ENCODE measurements around the gene DAGLA.
A peak's percentile ranks its signal among the peaks of the same experiment; 100 is the strongest.

The DAGLA gene

GRCh38 chr11:61734767-61735166 is 54.6 kb downstream of the DAGLA start:
- peaks cover 0 to 3% of the 10 kb centered on the region in 2 donors for H3K4me1 ChIP-seq (ENCODE audit: control insufficient read depth in 2 of 2, insufficient read depth in 2 of 2, low read length in 2 of 2)
- H3K36me3 ChIP-seq (ENCODE audit: control insufficient read depth in 2 of 2, insufficient read depth in 2 of 2, low read length in 2 of 2) = peaks cover 12 to 21% of the 10 kb centered on the region in 2 donors
- no peaks in the 10 kb centered on the region for H3K27me3 ChIP-seq (ENCODE audit: control insufficient read depth in 2 of 2, insufficient read depth in 2 of 2, low read length in 2 of 2)
- H3K9ac ChIP-seq (ENCODE audit: low read depth in 1 of 2, low read length in 2 of 2) = no peak overlapping the region
- H3K9me3 ChIP-seq (ENCODE audit: control insufficient read depth in 2 of 2, low read length in 2 of 2) = no peaks in the 10 kb centered on the region
- H3K27ac ChIP-seq (ENCODE audit: low read depth in 2 of 2, low read length in 2 of 2) = no peak overlapping the region
- H3K4me3 ChIP-seq (ENCODE audit: low read length in 2 of 2) = no peak overlapping the region

GRCh38 chr11:61735391-61735790 is 55.2 kb downstream of the DAGLA start:
- H3K4me3 ChIP-seq (ENCODE audit: low read length in 2 of 2) = no peak overlapping the region
- H3K27me3 ChIP-seq (ENCODE audit: control insufficient read depth in 2 of 2, insufficient read depth in 2 of 2, low read length in 2 of 2) = no peaks in the 10 kb centered on the region
- no peaks in the 10 kb centered on the region for H3K9me3 ChIP-seq (ENCODE audit: control insufficient read depth in 2 of 2, low read length in 2 of 2)
- peaks cover 12 to 23% of the 10 kb centered on the region in 2 donors for H3K36me3 ChIP-seq (ENCODE audit: control insufficient read depth in 2 of 2, insufficient read depth in 2 of 2, low read length in 2 of 2)
- H3K27ac ChIP-seq (ENCODE audit: low read depth in 2 of 2, low read length in 2 of 2) = no peak overlapping the region
- H3K4me1 ChIP-seq (ENCODE audit: control insufficient read depth in 2 of 2, insufficient read depth in 2 of 2, low read length in 2 of 2) = peaks cover 0 to 3% of the 10 kb centered on the region in 2 donors
- H3K9ac ChIP-seq (ENCODE audit: low read depth in 1 of 2, low read length in 2 of 2) = no peak overlapping the region

- Histone ChIP-seq H3K27ac (ENCODE audit: low read depth in 2 of 2, low read length in 2 of 2) (no peak overlapping the region), H3K9me3 (ENCODE audit: control insufficient read depth in 2 of 2, low read length in 2 of 2) (no peaks in the 10 kb centered on the region), H3K4me3 (ENCODE audit: low read length in 2 of 2) (no peak overlapping the region), H3K36me3 (ENCODE audit: control insufficient read depth in 2 of 2, insufficient read depth in 2 of 2, low read length in 2 of 2) (peaks cover 15 to 25% of the 10 kb centered on the region in 2 donors), H3K9ac (ENCODE audit: low read depth in 1 of 2, low read length in 2 of 2) (no peak overlapping the region), H3K4me1 (ENCODE audit: control insufficient read depth in 2 of 2, insufficient read depth in 2 of 2, low read length in 2 of 2) (peaks cover 0 to 3% of the 10 kb centered on the region in 2 donors), H3K27me3 (ENCODE audit: control insufficient read depth in 2 of 2, insufficient read depth in 2 of 2, low read length in 2 of 2) (no peaks in the 10 kb centered on the region)
Measured at GRCh38 chr11:61736310-61736709, 56.1 kb downstream of the DAGLA start.

- no peaks in the 10 kb centered on the region for H3K27me3 ChIP-seq (ENCODE audit: control insufficient read depth in 2 of 2, insufficient read depth in 2 of 2, low read length in 2 of 2)
- no peak overlapping the region for H3K9ac ChIP-seq (ENCODE audit: low read depth in 1 of 2, low read length in 2 of 2)
- H3K27ac ChIP-seq (ENCODE audit: low read depth in 2 of 2, low read length in 2 of 2) = no peak overlapping the region
- peaks cover 3 to 4% of the 10 kb centered on the region in 2 donors for H3K4me1 ChIP-seq (ENCODE audit: control insufficient read depth in 2 of 2, insufficient read depth in 2 of 2, low read length in 2 of 2)
- no peak overlapping the region for H3K4me3 ChIP-seq (ENCODE audit: low read length in 2 of 2)
- H3K9me3 ChIP-seq (ENCODE audit: control insufficient read depth in 2 of 2, low read length in 2 of 2) = no peaks in the 10 kb centered on the region
- peaks cover 15 to 29% of the 10 kb centered on the region in 2 donors for H3K36me3 ChIP-seq (ENCODE audit: control insufficient read depth in 2 of 2, insufficient read depth in 2 of 2, low read length in 2 of 2)
Measured at GRCh38 chr11:61737131-61737530, 56.9 kb downstream of the DAGLA start.

GRCh38 chr11:61737636-61738386 is 57.6 kb downstream of the DAGLA start:
- Histone ChIP-seq H3K36me3 (ENCODE audit: control insufficient read depth in 2 of 2, insufficient read depth in 2 of 2, low read length in 2 of 2) (peaks cover 15 to 30% of the 10 kb centered on the region in 2 donors), H3K4me3 (ENCODE audit: low read length in 2 of 2) (no peak overlapping the region), H3K9me3 (ENCODE audit: control insufficient read depth in 2 of 2, low read length in 2 of 2) (no peaks in the 10 kb centered on the region), H3K27me3 (ENCODE audit: control insufficient read depth in 2 of 2, insufficient read depth in 2 of 2, low read length in 2 of 2) (no peaks in the 10 kb centered on the region), H3K9ac (ENCODE audit: low read depth in 1 of 2, low read length in 2 of 2) (no peak overlapping the region), H3K27ac (ENCODE audit: low read depth in 2 of 2, low read length in 2 of 2) (no peak overlapping the region), H3K4me1 (ENCODE audit: control insufficient read depth in 2 of 2, insufficient read depth in 2 of 2, low read length in 2 of 2) (peaks cover 7% of the 10 kb centered on the region in 2 donors)

- no peak overlapping the region for H3K27ac ChIP-seq (ENCODE audit: low read depth in 2 of 2, low read length in 2 of 2)
- H3K4me1 ChIP-seq (ENCODE audit: control insufficient read depth in 2 of 2, insufficient read depth in 2 of 2, low read length in 2 of 2) = peaks cover 4 to 7% of the 10 kb centered on the region in 2 donors
- peaks cover 15 to 30% of the 10 kb centered on the region in 2 donors for H3K36me3 ChIP-seq (ENCODE audit: control insufficient read depth in 2 of 2, insufficient read depth in 2 of 2, low read length in 2 of 2)
- H3K27me3 ChIP-seq (ENCODE audit: control insufficient read depth in 2 of 2, insufficient read depth in 2 of 2, low read length in 2 of 2) = no peaks in the 10 kb centered on the region
- H3K9ac ChIP-seq (ENCODE audit: low read depth in 1 of 2, low read length in 2 of 2) = no peak overlapping the region
- H3K9me3 ChIP-seq (ENCODE audit: control insufficient read depth in 2 of 2, low read length in 2 of 2) = no peaks in the 10 kb centered on the region
- H3K4me3 ChIP-seq (ENCODE audit: low read length in 2 of 2) = no peak overlapping the region
Measured at GRCh38 chr11:61738776-61739175, 58.6 kb downstream of the DAGLA start.

GRCh38 chr11:61739413-61739812 is 59.2 kb downstream of the DAGLA start:
- H3K9ac ChIP-seq (ENCODE audit: low read depth in 1 of 2, low read length in 2 of 2) = no peak overlapping the region
- H3K9me3 ChIP-seq (ENCODE audit: control insufficient read depth in 2 of 2, low read length in 2 of 2) = no peaks in the 10 kb centered on the region
- no peaks in the 10 kb centered on the region for H3K27me3 ChIP-seq (ENCODE audit: control insufficient read depth in 2 of 2, insufficient read depth in 2 of 2, low read length in 2 of 2)
- H3K27ac ChIP-seq (ENCODE audit: low read depth in 2 of 2, low read length in 2 of 2) = no peak overlapping the region
- H3K4me1 ChIP-seq (ENCODE audit: control insufficient read depth in 2 of 2, insufficient read depth in 2 of 2, low read length in 2 of 2) = peaks cover 4 to 7% of the 10 kb centered on the region in 2 donors
- H3K4me3 ChIP-seq (ENCODE audit: low read length in 2 of 2) = no peak overlapping the region
- peaks cover 15 to 30% of the 10 kb centered on the region in 2 donors for H3K36me3 ChIP-seq (ENCODE audit: control insufficient read depth in 2 of 2, insufficient read depth in 2 of 2, low read length in 2 of 2)

- H3K27me3 ChIP-seq (ENCODE audit: control insufficient read depth in 2 of 2, insufficient read depth in 2 of 2, low read length in 2 of 2) = no peaks in the 10 kb centered on the region
- H3K36me3 ChIP-seq (ENCODE audit: control insufficient read depth in 2 of 2, insufficient read depth in 2 of 2, low read length in 2 of 2) = peaks cover 15 to 30% of the 10 kb centered on the region in 2 donors
- H3K9me3 ChIP-seq (ENCODE audit: control insufficient read depth in 2 of 2, low read length in 2 of 2) = no peaks in the 10 kb centered on the region
- H3K4me1 ChIP-seq (ENCODE audit: control insufficient read depth in 2 of 2, insufficient read depth in 2 of 2, low read length in 2 of 2) = peaks cover 4 to 7% of the 10 kb centered on the region in 2 donors
- H3K9ac ChIP-seq (ENCODE audit: low read depth in 1 of 2, low read length in 2 of 2) = no peak overlapping the region
- H3K27ac ChIP-seq (ENCODE audit: low read depth in 2 of 2, low read length in 2 of 2) = no peak overlapping the region
- H3K4me3 ChIP-seq (ENCODE audit: low read length in 2 of 2) = no peak overlapping the region
Measured at GRCh38 chr11:61739966-61740365, 59.8 kb downstream of the DAGLA start.

- Histone ChIP-seq H3K4me1 (ENCODE audit: control insufficient read depth in 2 of 2, insufficient read depth in 2 of 2, low read length in 2 of 2) (peaks cover 5 to 10% of the 10 kb centered on the region in 2 donors), H3K36me3 (ENCODE audit: control insufficient read depth in 2 of 2, insufficient read depth in 2 of 2, low read length in 2 of 2) (peaks cover 3 to 18% of the 10 kb centered on the region in 2 donors), H3K9me3 (ENCODE audit: control insufficient read depth in 2 of 2, low read length in 2 of 2) (no peaks in the 10 kb centered on the region), H3K4me3 (ENCODE audit: low read length in 2 of 2) (no peak overlapping the region), H3K9ac (ENCODE audit: low read depth in 1 of 2, low read length in 2 of 2) (no peak overlapping the region), H3K27me3 (ENCODE audit: control insufficient read depth in 2 of 2, insufficient read depth in 2 of 2, low read length in 2 of 2) (no peaks in the 10 kb centered on the region), H3K27ac (ENCODE audit: low read depth in 2 of 2, low read length in 2 of 2) (peak overlapping the region; percentile 36 to 67)
Measured at GRCh38 chr11:61742391-61742790, 62.2 kb downstream of the DAGLA start.

GRCh38 chr11:61743486-61744095 is 63.4 kb downstream of the DAGLA start:
- Histone ChIP-seq H3K9me3 (ENCODE audit: control insufficient read depth in 2 of 2, low read length in 2 of 2) (no peaks in the 10 kb centered on the region), H3K27ac (ENCODE audit: low read depth in 2 of 2, low read length in 2 of 2) (no peak overlapping the region), H3K27me3 (ENCODE audit: control insufficient read depth in 2 of 2, insufficient read depth in 2 of 2, low read length in 2 of 2) (no peaks in the 10 kb centered on the region), H3K4me3 (ENCODE audit: low read length in 2 of 2) (no peak overlapping the region), H3K9ac (ENCODE audit: low read depth in 1 of 2, low read length in 2 of 2) (no peak overlapping the region), H3K36me3 (ENCODE audit: control insufficient read depth in 2 of 2, insufficient read depth in 2 of 2, low read length in 2 of 2) (peaks cover 3 to 13% of the 10 kb centered on the region in 2 donors), H3K4me1 (ENCODE audit: control insufficient read depth in 2 of 2, insufficient read depth in 2 of 2, low read length in 2 of 2) (peaks cover 11 to 15% of the 10 kb centered on the region in 2 donors)
